Endothelial cell of umbilical vein (primary cell): Measurements from ENCODE around the gene TPST1.

Experiments used
- MAX ChIP-seq: IDR thresholded peaks from 2 replicates; pipeline ENCODE4 v1.6.1; 2011; ENCODE audit not compliant: insufficient read depth, insufficient read length
- POLR2AphosphoS5 ChIP-seq: IDR thresholded peaks from 2 replicates; pipeline ENCODE4 v1.6.1; 2012; ENCODE audit warnings: low read depth, mild to moderate bottlenecking, control low read depth, low read length, moderate library complexity; ENCODE audit not compliant: insufficient read depth

GRCh38 chr7:66182920-66183319 lies 22.2 kb upstream of the TPST1 start:
- TF ChIP-seq MAX = no peak
- no peak for TF ChIP-seq POLR2AphosphoS5
